Skeletal muscle cell (primary cell): ENCODE measurements around the gene HAUS6.
"Not testable (repeated sequence)": the region's sequence is repeated elsewhere in the genome, so short reads cannot be mapped to it uniquely, and the experiment has no call there.

Experiments used
- DNase-seq: peaks from one replicate; pipeline ENCODE4 v3.0.0-alpha.2; 2010; ENCODE audit warnings: low read depth
- H3K4me3 ChIP-seq: 2 replicates; pipeline ENCODE4 v1.5.1; 2011; ENCODE audit warnings: low read depth, mild to moderate bottlenecking, control low read depth, low read length, moderate library complexity

The HAUS6 gene

DNA sequence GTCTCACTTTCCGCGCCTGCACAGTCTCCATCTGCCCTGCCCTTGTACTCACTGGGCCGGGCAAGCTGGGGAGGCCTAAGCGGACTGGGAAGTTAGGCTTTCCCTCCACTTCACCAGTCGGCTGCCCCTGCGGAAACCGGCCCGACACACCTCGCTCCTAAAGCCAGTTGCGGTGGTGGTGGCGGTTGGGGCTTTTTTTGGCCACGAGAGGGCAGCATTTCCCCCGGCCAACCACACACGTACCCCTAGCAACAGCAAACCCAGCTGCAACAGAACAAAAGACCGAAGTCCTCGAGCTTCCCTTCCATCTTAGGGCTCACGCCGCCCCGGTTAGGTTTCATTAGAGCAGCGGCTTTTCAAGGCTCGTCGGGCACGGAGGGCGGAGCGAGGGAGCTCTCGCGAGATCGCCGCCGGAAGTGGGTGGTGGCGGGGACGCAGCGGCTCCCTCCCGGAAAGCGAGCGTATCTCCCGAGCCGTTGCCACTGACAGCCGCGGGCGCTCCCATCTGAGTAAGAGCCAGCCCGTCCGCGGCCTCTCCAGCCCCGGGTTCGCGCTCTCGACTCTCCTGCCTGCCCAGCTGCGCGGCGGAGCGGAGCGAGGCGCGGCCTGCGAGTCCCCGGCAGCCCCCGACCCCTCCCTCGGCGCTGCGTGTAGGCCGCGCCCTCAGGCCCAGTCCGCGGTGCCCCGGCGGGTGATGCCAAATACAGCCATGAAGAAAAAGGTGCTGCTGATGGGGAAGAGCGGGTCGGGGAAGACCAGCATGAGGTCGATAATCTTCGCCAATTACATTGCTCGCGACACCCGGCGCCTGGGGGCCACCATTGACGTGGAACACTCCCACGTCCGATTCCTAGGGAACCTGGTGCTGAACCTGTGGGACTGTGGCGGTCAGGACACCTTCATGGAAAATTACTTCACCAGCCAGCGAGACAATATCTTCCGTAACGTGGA lies 53.5 kb downstream of the HAUS6 start, which contains the start of gene RRAGA:
Gene RRAGA (plus strand): TSS at position 462 of the 951 bp plus-strand sequence. CDS start 233 bp downstream, at position 695.
- peak; percentile 87 for DNase-seq
- H3K4me3 ChIP-seq, result peak within 1 kb of the TSS; percentile 85

GRCh38 chr9:19036611-19037010 lies 66.1 kb downstream of the HAUS6 start:
- DNase-seq, result no peak
- H3K4me3 ChIP-seq, result no peak overlapping the region

DNA sequence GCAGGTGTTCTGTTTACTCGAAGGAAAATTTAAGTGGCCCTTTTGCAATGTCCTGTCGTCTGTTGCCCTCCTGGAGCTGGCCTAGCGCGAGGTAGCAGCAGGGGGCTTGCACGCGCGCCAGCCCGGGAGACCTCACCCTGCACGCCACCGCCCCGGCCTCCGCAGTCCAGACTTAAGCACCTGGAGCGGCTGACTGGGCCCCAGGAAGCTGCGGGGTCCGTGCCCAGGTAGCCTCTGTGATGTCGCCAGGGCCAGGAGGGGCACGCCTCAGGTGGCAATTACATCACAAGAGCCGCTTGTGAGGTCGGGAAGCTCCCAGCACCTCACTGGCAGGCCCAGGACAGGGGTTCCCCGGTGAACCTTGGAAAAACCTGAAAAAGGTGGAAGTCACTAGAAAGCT lies 69.7 kb downstream of the HAUS6 start, which contains the start of gene SAXO1:
Gene SAXO1 (minus strand): TSS at position 195 of the 400 bp plus-strand sequence. CDS start 301 bp downstream, outside the sequence.
- no peak for DNase-seq
- no peak within 1 kb of the TSS for H3K4me3 ChIP-seq

GRCh38 chr9:19032406-19032805 lies 70.3 kb downstream of the HAUS6 start:
- DNase-seq, result no peak
- no peak overlapping the region for H3K4me3 ChIP-seq

DNA sequence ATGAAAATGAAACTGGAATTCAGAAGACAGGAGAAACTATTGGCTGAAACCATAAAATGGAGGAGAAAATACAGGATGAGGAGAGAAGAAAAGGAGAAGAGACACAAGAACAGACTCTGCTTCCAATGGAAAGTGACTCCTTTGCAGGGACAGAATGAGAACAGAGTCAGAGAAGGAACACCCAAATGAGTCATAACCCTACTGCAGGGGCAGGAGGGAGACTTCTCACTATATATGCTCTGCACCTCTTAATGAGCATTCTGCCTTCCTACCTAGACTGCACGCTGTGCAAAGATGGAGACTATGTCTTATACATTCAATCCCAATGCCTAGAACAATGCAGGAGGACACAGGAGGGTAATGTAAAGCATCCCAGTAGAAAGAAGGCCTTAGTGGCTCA lies 71.8 kb downstream of the HAUS6 start:
- no peak overlapping the region for H3K4me3 ChIP-seq
- no peak for DNase-seq

- no peak overlapping the region for H3K4me3 ChIP-seq
- no peak for DNase-seq
Measured at GRCh38 chr9:19028835-19029451, 73.8 kb downstream of the HAUS6 start.

DNA sequence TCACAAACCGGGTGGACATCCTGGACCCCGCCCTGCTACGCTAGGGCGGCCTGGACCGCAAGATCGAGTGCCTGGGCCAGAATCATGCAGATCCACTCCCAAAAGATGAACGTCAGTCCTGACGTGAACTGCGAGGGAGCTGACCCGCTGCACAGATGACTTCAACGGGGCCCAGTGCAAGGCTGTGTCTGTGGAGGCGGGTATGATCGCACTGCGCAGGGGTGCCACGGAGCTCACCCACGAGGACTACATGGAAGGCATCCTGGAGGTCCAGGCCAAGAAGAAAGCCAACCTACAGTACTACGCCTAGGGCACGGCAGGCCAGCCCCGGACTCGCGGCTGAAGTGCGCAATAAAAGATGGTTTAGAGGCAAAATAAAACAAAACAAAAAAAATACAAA lies 74.9 kb downstream of the HAUS6 start:
- no peak for DNase-seq
- no peak overlapping the region for H3K4me3 ChIP-seq

- no peak for DNase-seq
Measured at GRCh38 chr9:19026375-19026774, 76.3 kb downstream of the HAUS6 start.

GRCh38 chr9:19023078-19023477 lies 79.6 kb downstream of the HAUS6 start:
- H3K4me3 ChIP-seq, result no peak overlapping the region
- DNase-seq, result no peak

More at GRCh38 chr9:19026375-19026774, 76.3 kb downstream of the HAUS6 start:
- H3K4me3 ChIP-seq, result no peak overlapping the region

DNA sequence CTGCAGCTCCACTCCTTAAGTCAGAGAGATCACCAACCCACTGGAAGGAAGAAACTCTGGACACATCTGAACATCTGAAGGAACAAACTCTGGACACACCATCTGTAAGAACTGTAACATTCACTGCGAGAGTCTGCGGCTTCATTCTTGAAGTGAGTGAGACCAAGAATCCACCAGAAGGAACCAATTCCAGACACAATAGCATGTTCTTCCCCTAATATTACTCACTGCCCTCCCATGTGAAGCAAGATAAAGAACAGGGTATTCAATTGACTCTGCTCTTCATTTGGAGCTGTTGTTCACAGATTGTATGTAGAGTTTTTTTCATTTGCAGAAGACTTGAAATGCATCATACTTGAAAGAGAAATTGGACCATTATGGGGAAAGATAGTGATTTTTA lies 80.5 kb downstream of the HAUS6 start:
- DNase-seq, result no peak
- no peak overlapping the region for H3K4me3 ChIP-seq

DNA sequence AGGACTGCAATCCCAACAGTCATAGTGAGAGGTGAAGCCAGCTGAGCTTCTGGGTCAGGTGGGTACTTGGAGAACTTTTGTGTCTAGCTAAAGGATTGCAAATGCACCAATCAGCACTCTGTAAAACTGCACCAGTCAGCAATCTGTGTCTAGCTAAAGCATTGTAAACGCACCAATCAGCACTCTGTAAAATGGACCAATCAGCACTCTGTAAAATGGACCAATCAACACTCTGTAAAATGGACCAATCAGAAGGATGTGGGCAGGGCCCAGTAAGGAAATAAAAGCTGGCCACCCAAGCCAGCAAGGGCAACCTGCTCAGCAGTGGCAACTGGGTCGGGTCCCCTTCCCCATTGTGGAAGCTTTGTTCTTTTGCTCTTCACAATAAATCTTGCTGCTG lies 81.1 kb downstream of the HAUS6 start:
- not testable (repeated sequence) for DNase-seq, H3K4me3 ChIP-seq

- DNase-seq, result no peak
- H3K4me3 ChIP-seq, result no peak overlapping the region
Measured at GRCh38 chr9:19020886-19021455, 81.7 kb downstream of the HAUS6 start.

- no peak overlapping the region for H3K4me3 ChIP-seq
- no peak for DNase-seq
Measured at GRCh38 chr9:19018201-19018600, 84.5 kb downstream of the HAUS6 start.

- no peak overlapping the region for H3K4me3 ChIP-seq
- DNase-seq, result no peak
Measured at GRCh38 chr9:19009391-19009965, 93.2 kb downstream of the HAUS6 start.
